ENCODE measurements around the gene MAL.

- TF ChIP-seq, protein P1, sequence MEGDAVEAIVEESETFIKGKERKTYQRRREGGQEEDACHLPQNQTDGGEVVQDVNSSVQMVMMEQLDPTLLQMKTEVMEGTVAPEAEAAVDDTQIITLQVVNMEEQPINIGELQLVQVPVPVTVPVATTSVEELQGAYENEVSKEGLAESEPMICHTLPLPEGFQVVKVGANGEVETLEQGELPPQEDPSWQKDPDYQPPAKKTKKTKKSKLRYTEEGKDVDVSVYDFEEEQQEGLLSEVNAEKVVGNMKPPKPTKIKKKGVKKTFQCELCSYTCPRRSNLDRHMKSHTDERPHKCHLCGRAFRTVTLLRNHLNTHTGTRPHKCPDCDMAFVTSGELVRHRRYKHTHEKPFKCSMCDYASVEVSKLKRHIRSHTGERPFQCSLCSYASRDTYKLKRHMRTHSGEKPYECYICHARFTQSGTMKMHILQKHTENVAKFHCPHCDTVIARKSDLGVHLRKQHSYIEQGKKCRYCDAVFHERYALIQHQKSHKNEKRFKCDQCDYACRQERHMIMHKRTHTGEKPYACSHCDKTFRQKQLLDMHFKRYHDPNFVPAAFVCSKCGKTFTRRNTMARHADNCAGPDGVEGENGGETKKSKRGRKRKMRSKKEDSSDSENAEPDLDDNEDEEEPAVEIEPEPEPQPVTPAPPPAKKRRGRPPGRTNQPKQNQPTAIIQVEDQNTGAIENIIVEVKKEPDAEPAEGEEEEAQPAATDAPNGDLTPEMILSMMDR (conservative IDR thresholded peaks at IDR 0.05): no peak
- TF ChIP-seq ZFX (IDR thresholded peaks at IDR 0.05): no peak
Observed at GRCh38 chr2:94996305-94997100, 29.0 kb upstream of the MAL start.

Data from C4-2B (cell line).